Ecto neural progenitor cell (in vitro differentiated cells): ENCODE results near the gene STOX2.

Experiments used
- DNase-seq: peaks from one replicate; pipeline ENCODE4 v3.0.0-alpha.2; 2018; ENCODE audit warnings: low spot score

The STOX2 gene

GRCh38 chr4:183986971-183987946 lies 82.2 kb downstream of the STOX2 start:
- peak; percentile 82 for DNase-seq

- DNase-seq: peak; percentile 78
Observed at GRCh38 chr4:183987987-183988392, 82.9 kb downstream of the STOX2 start.

GRCh38 chr4:183988874-183989273 lies 83.8 kb downstream of the STOX2 start:
- DNase-seq: no peak

- DNase-seq: no peak
Observed at GRCh38 chr4:183989461-183989860, 84.4 kb downstream of the STOX2 start.

- no peak for DNase-seq
Observed at GRCh38 chr4:183989931-183990330, 84.8 kb downstream of the STOX2 start.

- DNase-seq: no peak
Observed at GRCh38 chr4:183993676-183994075, 88.6 kb downstream of the STOX2 start.

GRCh38 chr4:183995570-183995969 lies 90.5 kb downstream of the STOX2 start:
- no peak for DNase-seq

GRCh38 chr4:183996868-183997267 lies 91.8 kb downstream of the STOX2 start:
- DNase-seq: no peak

- no peak for DNase-seq
Observed at GRCh38 chr4:183999435-183999834, 94.3 kb downstream of the STOX2 start.

- DNase-seq: no peak
Observed at GRCh38 chr4:184000457-184001396, 95.6 kb downstream of the STOX2 start.

GRCh38 chr4:184003433-184003832 lies 98.3 kb downstream of the STOX2 start:
- no peak for DNase-seq

GRCh38 chr4:184007891-184008290 lies 102.8 kb downstream of the STOX2 start:
- DNase-seq: no peak

- no peak for DNase-seq
Observed at GRCh38 chr4:184010696-184011095, 105.6 kb downstream of the STOX2 start.

- DNase-seq: no peak
Observed at GRCh38 chr4:184011826-184012380, 106.8 kb downstream of the STOX2 start.

GRCh38 chr4:184012937-184013336 lies 107.8 kb downstream of the STOX2 start:
- no peak for DNase-seq

- no peak for DNase-seq
Observed at GRCh38 chr4:184014301-184014700, 109.2 kb downstream of the STOX2 start.

- no peak for DNase-seq
Observed at GRCh38 chr4:184016759-184017668, 111.9 kb downstream of the STOX2 start.

- DNase-seq: no peak
Observed at GRCh38 chr4:184019076-184019475, 114.0 kb downstream of the STOX2 start.

- no peak for DNase-seq
Observed at GRCh38 chr4:184019667-184020623, 114.8 kb downstream of the STOX2 start.

- DNase-seq: no peak
Observed at GRCh38 chr4:184021389-184021788, 116.3 kb downstream of the STOX2 start.
